Measurements from ENCODE around the gene RRP1B.
A peak's percentile ranks its signal among the peaks of the same experiment; 100 is the strongest.

The RRP1B gene

DNA sequence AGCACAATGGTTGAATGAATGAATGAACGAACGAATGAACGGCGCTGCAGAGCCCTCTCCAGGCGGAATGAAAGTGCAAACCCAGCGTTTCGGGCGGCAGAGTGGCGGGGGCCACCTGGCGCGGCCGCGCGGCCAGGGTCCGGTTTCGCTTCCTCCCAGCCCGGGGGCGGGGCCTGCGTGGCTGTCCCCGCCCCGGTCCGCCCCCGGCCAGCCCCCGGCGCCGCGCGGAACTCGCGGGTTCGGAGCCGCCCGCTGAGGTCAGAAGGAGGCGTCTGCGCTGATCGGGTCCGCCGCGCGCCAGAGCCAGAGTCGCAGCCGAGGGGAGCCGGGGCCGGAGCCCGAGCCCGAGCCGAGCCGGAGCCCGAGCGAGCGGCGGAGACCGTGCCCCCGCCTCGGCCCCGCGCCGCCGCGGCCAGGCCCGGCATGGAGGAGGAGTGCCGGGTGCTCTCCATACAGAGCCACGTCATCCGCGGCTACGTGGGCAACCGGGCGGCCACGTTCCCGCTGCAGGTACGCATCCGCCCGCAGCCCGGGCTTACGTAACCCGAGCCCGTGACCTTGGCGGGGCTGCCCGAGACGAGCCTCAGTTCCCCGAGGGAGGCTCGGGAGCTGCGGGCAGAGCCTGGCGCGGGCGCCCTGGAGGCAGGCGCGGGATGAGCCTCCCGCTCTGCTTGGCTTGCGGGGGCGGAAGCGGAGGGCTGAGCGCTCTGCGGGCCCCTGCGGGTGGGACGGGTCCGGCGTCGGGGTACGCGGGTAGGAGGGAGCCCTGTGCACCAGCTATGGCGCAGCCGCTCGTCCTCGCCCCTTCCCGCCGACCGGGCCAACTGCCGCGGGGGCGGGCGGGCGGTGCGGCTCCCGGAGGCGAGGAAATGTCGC lies 59.8 kb downstream of the RRP1B start, which contains the start of gene PDXK:
Gene PDXK, plus strand, starts transcription at position 258 of the 876 bp plus-strand sequence. Its CDS starts 166 bp downstream, at position 424.
- no peaks in the 10 kb centered on the region for H3K9me3 Mint-ChIP-seq
- peak within 1 kb of the TSS; percentile 38 for H3K27ac Mint-ChIP-seq
- peaks cover 23% of the 10 kb centered on the region for H3K4me1 Mint-ChIP-seq
- H3K36me3 Mint-ChIP-seq: no peaks in the 10 kb centered on the region
- no peaks in the 10 kb centered on the region for H3K27me3 Mint-ChIP-seq
- H3K4me3 Mint-ChIP-seq: peak within 1 kb of the TSS; percentile 88

DNA sequence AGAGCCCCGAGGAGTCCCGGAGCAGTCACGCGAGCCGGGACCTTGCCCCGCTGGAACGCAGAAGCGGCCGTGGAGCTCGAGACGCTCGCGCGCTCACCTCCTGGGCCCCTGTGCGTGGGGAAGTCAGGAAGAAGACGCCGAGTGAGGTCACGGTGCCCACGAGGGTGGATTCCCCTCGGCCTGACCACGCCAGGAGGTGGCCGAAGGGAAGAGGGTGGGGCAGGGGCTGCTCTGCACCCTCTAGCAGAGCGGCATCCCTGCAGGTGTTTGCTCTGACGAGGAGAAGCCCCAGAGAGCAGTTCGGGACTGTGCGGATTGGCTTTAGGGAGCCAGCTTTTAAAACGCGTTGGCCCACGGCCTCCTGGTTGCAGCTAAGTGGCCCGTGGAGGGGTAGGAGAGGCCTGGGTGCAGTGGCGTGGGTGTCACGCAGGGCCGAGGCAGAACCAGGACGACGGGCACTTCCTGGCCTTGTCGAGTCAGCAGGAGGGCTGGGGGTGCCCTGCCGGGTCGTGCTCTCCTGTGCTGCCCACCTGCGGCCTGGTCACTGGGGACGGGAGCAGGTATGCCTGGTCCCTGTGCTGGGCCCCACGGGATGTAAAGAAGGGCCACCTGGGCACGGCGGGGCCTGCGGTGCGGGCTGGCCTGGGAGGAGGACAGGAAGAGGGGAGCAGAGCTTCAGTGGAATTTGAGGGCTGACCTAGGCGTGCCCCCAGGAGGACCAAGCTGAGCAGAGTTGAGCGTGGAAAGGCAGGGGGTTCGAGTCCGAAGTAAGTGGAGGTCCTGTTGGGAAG lies 60.6 kb downstream of the RRP1B start:
- Mint-ChIP-seq H3K27me3 (no peaks in the 10 kb centered on the region), H3K4me1 (peaks cover 25% of the 10 kb centered on the region), H3K27ac (no peak overlapping the region), H3K36me3 (no peaks in the 10 kb centered on the region), H3K4me3 (peak overlapping the region; percentile 88), H3K9me3 (no peaks in the 10 kb centered on the region)

DNA sequence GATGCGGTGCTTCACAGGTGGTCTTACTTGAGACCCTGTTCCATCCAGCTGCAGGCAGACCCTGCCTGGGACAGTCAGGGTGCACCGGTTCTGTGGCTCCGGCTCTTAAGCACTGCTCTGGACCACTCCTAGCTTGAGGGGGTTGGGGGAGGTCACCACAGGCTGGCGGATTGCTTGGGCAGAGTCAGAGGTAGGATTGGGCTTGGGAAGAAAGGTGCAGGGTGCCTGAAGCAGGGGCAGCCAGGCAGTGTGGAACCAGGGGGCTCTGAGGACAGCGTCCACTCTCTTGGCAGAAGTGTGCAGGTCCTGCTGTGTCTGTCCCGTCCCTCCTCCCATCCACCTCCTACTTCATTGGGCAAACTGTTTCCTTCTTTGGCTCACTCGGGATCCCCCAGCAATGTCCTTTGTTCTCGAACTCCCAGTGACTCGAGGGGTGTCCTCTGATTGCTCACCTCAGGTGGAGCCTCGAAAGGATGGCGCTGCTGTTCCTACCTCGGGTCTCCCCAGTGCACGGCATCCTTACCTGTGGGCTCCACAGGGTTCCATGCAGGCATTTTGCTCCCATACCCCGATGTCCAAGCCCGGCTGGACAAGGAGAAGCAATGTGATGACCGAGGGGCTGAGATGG lies 61.3 kb downstream of the RRP1B start:
- peak overlapping the region; percentile 88 for H3K4me3 Mint-ChIP-seq
- H3K27ac Mint-ChIP-seq: peak overlapping the region; percentile 17
- no peaks in the 10 kb centered on the region for H3K36me3 Mint-ChIP-seq
- no peaks in the 10 kb centered on the region for H3K27me3 Mint-ChIP-seq
- no peaks in the 10 kb centered on the region for H3K9me3 Mint-ChIP-seq
- H3K4me1 Mint-ChIP-seq: peaks cover 32% of the 10 kb centered on the region

DNA sequence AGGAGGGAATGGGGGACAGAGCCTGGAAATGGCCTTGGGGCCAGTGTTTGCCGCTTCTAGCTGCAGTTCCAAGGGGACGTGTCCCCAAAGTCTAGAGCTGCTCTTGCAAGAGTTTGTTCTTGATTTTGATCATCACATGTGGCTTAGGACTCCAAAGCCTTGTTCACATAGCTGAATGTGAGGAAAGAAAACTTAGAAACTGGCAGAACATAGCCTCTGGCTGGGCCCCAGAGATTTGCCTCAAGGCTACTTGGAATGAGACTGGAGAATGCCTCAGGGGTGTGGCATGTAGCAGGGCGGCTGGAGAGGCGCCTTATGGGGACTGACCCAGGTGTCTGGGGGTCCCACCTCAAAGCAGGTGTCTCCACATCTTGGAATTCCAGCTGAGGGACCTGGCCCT lies 61.8 kb downstream of the RRP1B start:
- peaks cover 37% of the 10 kb centered on the region for H3K4me1 Mint-ChIP-seq
- H3K27ac Mint-ChIP-seq: no peak overlapping the region
- no peaks in the 10 kb centered on the region for H3K9me3 Mint-ChIP-seq
- H3K27me3 Mint-ChIP-seq: no peaks in the 10 kb centered on the region
- no peaks in the 10 kb centered on the region for H3K36me3 Mint-ChIP-seq
- H3K4me3 Mint-ChIP-seq: peak overlapping the region; percentile 88

DNA sequence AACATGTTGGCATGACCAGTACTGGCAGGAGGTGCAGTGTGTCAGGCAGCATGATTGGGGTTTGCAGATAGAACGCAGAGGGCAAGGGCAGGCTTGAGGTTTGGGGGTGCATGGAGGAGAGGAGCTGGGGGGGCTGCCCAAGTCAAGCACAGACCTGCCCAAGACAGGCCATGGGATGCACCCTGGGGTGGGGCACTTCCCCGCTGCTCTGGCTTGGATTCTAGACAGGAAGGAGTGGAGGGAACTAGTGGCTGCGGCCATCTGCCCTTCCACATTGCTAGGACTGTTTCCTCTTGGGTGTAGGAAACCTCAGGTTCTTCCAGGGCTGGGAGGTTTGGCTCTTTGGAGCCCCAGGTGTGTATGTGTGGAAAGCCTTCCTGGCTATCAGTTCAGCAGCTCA lies 62.6 kb downstream of the RRP1B start:
- H3K27ac Mint-ChIP-seq: no peak overlapping the region
- no peaks in the 10 kb centered on the region for H3K9me3 Mint-ChIP-seq
- H3K4me1 Mint-ChIP-seq: peaks cover 42% of the 10 kb centered on the region
- no peak overlapping the region for H3K4me3 Mint-ChIP-seq
- peaks cover 2% of the 10 kb centered on the region for H3K36me3 Mint-ChIP-seq
- no peaks in the 10 kb centered on the region for H3K27me3 Mint-ChIP-seq

DNA sequence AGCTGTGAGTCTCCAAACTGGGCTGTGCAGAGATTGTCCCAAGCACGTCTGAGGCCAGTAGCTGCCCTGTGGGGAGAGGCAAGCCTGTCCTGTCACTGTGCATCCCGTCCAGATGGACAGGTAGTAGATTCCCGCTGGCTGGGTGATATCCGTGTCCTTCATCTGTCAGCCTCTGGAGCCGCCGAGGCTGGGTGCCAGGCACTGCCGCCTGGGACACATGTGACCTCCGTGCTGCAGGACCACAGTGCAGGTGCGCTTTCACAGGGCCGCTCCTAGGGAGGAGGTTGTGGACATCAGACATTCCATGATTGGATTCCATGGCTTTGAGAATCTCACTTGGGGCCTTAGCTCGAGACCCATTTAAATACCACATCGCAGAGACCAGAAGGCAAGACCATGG lies 64.3 kb downstream of the RRP1B start:
- H3K27ac Mint-ChIP-seq: no peak overlapping the region
- H3K4me1 Mint-ChIP-seq: peaks cover 59% of the 10 kb centered on the region
- no peak overlapping the region for H3K4me3 Mint-ChIP-seq
- H3K36me3 Mint-ChIP-seq: peaks cover 2% of the 10 kb centered on the region
- H3K27me3 Mint-ChIP-seq: no peaks in the 10 kb centered on the region
- no peaks in the 10 kb centered on the region for H3K9me3 Mint-ChIP-seq

DNA sequence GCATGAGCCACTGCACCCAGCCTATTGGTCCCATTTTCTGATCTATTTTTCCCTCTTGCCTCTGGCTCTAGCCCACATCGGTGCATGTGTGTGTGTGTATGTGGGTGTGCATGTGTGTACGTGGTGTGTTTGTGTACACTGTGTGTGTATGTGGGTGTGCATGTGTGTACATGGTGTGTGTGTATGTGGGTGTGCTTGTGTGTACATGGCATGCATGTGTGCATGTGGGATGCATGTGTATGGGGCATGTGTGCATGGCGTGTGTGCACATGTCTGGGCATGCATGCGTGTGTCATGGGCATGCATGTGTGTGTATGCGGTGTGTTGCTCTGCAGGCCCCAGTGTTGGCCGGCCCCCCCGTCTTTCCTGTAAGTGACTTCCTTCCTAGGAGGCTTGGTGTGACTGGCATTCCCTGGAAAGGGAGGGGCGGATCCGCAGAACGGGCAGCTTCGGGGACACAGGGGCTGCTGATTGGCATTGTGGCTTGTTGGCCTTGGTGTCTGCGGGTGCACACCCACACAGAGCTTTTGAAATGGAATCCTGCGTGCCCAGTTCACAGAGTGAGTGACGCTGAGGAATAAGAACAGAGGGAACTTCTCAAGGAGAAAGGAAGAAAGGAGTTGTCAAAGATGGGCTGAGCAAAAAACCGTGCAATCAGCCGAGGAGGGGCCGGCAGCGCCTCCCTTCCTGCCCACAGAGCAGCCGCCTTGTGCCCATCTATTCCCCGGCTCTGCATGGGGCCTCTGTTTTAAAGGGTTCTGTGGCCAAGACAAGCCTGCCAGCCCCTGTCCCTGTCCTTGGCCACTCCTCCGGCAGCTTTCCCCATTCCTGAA lies 67.5 kb downstream of the RRP1B start:
- Mint-ChIP-seq H3K4me1 (peaks cover 59% of the 10 kb centered on the region), H3K4me3 (peak overlapping the region; percentile 87), H3K36me3 (peaks cover 2% of the 10 kb centered on the region), H3K27ac (peak overlapping the region; percentile 85), H3K27me3 (no peaks in the 10 kb centered on the region), H3K9me3 (no peaks in the 10 kb centered on the region)

DNA sequence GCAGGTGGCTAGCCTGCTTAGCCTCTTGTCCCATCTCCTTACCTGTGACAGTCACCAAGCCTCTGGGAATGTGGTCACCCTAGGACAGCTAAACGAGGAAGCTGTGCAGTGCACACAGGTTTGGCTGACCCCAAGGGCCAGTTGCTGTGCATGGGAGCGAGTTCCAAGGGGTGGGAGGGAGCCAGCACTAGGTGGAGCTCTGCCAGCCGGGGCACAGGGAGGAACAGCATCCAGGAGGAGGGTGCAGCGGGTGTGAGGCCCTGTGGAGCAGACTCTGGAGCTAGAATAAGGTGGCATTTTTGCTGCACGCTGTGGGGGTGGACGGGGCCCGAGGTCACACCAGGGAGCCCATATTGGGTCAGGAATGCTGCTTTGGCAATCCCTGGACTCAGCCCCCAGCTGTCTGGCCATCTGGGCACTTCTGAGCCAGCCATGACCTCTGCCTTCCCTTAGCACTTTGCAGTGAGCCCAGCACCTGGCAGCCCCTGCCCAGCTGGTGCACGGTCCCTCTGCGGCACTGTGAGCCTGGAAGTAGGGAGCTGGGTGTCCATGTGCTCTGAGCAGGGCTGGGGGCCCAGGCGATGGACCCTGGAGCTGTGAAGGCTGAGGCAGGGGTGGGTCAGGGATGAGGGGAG lies 68.3 kb downstream of the RRP1B start:
- Mint-ChIP-seq H3K4me3 (peak overlapping the region; percentile 87), H3K36me3 (peaks cover 2% of the 10 kb centered on the region), H3K4me1 (peaks cover 53% of the 10 kb centered on the region), H3K27ac (peak overlapping the region; percentile 85), H3K9me3 (no peaks in the 10 kb centered on the region), H3K27me3 (no peaks in the 10 kb centered on the region)

DNA sequence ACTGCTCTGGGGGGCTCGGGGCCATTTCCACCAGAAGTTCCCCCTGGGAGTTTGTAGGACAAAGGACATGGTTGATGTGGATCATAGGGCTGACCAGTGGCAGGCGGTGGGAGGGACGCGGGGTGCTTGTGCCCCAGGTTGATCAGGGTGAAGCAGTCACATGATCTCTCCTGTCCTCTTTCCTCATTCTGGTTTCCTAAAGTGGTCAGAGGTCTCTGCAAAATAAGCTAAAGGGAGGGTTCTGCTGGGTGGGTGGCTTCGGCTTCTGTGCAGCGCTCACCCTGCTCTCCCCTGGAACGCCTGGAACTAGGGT lies 68.8 kb downstream of the RRP1B start:
- no peaks in the 10 kb centered on the region for H3K27me3 Mint-ChIP-seq
- peak overlapping the region; percentile 91 for H3K27ac Mint-ChIP-seq
- H3K9me3 Mint-ChIP-seq: no peaks in the 10 kb centered on the region
- peaks cover 2% of the 10 kb centered on the region for H3K36me3 Mint-ChIP-seq
- H3K4me3 Mint-ChIP-seq: peak overlapping the region; percentile 87
- H3K4me1 Mint-ChIP-seq: peaks cover 52% of the 10 kb centered on the region

DNA sequence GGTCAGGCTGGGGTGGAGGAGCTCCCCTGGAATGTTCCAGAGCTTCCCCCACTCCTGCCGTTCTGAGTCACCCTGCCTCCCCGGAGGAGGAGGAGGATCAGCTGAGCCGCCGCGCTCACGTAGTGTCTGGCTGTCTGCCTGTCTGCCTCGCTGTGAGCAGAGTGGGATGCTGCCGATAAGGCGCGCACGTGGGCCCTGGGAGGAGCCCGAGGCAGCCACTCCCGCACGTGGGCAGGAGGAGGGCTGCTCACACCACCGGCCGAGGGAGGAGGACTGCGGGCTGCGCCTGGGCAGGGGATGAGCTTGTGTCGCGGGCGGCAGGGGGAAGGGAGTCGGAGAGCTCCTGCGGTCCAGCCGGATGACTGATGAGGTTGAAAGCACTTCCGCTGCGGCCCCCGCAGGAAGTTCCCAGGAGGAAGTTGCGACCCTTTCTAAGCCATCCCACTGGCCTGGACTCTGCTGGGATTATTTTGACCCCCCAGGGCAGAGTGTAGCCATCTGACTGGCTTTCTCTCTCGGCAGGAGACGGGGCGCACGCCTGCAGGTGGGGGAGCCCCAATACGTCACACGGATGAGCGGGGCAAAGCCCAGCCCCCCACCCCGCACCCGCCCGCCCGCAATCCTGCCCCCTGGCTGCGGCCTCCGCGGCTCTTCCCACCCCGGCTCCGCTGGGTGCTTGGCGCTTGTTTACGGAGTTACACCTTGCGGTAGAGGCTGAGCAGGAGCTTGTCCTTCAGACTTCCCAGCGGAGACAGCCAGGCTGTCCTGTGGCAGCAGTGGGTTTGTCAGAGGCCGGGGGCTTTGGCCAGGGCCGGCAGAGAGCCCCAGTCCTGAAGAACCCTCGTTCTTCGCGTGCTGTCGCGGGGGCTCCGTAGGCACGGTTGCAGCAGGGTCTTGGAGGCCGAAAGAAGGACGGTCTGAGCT lies 69.4 kb downstream of the RRP1B start:
- peak overlapping the region; percentile 87 for H3K4me3 Mint-ChIP-seq
- H3K27ac Mint-ChIP-seq: peak overlapping the region; percentile 91
- peaks cover 4% of the 10 kb centered on the region for H3K36me3 Mint-ChIP-seq
- H3K4me1 Mint-ChIP-seq: peaks cover 56% of the 10 kb centered on the region
- H3K9me3 Mint-ChIP-seq: no peaks in the 10 kb centered on the region
- H3K27me3 Mint-ChIP-seq: no peaks in the 10 kb centered on the region

DNA sequence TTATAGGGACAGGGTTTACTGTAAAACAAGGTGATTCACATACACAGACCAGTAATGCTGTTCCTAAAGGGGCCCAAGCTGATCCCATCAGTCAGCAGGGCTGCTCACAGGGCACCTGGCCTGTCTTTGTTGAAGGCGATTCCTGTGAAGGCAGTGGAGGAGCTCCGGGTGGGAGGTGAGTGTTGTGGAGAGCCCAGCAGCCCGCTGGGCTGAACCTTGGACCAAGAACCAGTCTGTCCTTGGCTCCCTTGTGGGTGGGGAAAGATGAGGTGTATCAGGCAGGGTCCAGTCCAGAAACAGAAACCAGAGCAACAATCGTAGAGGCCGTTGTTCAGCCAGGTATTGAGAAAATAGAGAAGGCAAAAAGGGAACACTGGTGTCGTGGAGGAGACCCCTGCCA lies 72.1 kb downstream of the RRP1B start:
- Mint-ChIP-seq H3K9me3 (no peaks in the 10 kb centered on the region), H3K4me3 (no peak overlapping the region), H3K27ac (no peak overlapping the region), H3K27me3 (no peaks in the 10 kb centered on the region), H3K36me3 (peaks cover 4% of the 10 kb centered on the region), H3K4me1 (peaks cover 48% of the 10 kb centered on the region)

DNA sequence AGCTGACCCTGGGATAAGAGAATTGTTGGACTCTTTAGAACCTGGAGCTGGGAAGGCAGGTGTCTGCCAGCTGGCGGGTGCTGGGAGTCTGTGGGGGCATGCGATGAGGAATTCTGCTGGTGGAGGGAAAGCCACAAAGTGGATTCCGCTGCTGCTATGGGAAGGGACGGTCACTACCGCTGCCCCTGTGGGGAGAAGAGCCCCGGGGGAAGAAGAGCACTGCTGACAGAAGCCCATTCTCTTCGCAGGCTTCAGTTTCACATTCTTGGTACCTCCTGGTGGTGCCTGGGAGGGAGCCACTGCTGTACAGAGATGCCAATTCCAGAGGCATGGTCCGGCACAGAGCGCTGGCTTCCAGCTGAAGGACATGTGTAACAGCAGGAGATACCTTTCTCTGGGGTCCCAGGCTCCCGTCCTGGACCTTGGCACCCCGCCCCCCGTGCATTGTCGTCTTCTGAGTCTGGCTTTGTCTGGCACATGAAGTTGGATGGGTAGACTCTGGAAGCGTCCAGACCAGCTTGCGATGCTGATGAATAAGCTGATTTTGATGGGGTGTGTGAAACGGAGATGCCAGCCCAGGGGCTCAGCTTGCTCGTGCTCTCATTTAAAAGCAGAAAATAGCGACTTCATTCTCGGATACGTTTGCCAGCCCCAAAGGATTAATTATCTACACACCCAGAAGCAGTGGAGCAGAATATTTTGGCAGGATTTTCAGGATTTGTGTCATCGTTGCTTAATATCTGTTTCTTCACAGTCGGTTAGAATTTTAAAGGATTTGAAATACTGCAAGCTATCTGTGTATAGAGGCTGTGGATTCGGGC lies 72.7 kb downstream of the RRP1B start:
- no peak overlapping the region for H3K27ac Mint-ChIP-seq

DNA sequence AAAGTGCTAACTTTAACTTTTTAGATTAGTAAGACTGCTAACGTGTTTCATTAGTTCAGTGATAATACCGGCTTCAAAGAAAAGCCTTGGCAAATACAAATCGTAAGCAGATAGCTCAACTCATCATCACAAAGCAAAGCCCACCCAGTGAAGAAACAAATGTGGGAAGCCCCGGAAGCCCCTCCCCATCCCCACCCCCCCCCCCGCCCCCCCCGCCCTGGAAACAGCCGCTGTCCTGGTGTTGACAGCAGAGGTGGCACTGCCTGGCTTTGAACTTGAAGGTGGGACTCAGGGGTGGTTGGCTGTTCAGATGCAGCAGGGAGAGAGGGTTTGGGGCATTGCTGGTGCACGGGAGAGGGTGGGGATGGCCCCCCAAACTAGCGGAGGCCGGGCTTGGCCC lies 73.7 kb downstream of the RRP1B start:
- Mint-ChIP-seq H3K9me3 (no peaks in the 10 kb centered on the region), H3K4me3 (no peak overlapping the region), H3K27me3 (no peaks in the 10 kb centered on the region), H3K4me1 (peaks cover 32% of the 10 kb centered on the region), H3K36me3 (peaks cover 2% of the 10 kb centered on the region), H3K27ac (no peak overlapping the region)

More for the DNA sequence above, 72.7 kb downstream of the RRP1B start:
- Mint-ChIP-seq H3K9me3 (no peaks in the 10 kb centered on the region), H3K4me1 (peaks cover 41% of the 10 kb centered on the region), H3K36me3 (peaks cover 2% of the 10 kb centered on the region), H3K27me3 (no peaks in the 10 kb centered on the region), H3K4me3 (no peak overlapping the region)
